B cell (primary cell): ENCODE results near the gene CCM2. TPM values are rescaled to one million over a fixed set of nuclear protein-coding genes. Genes with fewer than 3 reads are reported as not detected.

Experiments used
- ATAC-seq: fragments of 200-7000 bp; cut with Tn5 transposase; one replicate; pipeline ENCODE4 v1.10.0; 2021; ENCODE audit warnings: low read depth, mild to moderate bottlenecking, moderate number of reproducible peaks, moderate library complexity
- CTCF ChIA-PET: fragments of 350-600 bp; sonication (Branson Sonifier 250); formaldehyde crosslinking; loops from one replicate; lab custom pipeline; 2021; ENCODE audit warnings: antibody characterized with exemption, inconsistent platforms; lab: Charles Lee
- POLR2A ChIA-PET: fragments of 350-600 bp; sonication (Branson Sonifier 250); formaldehyde crosslinking; loops from one replicate; lab custom pipeline; 2021; ENCODE audit warnings: antibody characterized with exemption; lab: Charles Lee
- DNase-seq: peaks from one replicate; pipeline ENCODE4 v3.0.0; 2013
- H2AFZ ChIP-seq: 2 replicates; pipeline ENCODE4 v1.6.1; 2012; ENCODE audit warnings: mild to moderate bottlenecking, low read depth, low read length; ENCODE audit not compliant: insufficient read depth, poor library complexity, severe bottlenecking
- H3K27ac ChIP-seq, 2 donors: 1 replicate in 1 of 2; 2 replicates in 1 of 2; pipeline ENCODE4 v1.5.1; 2012 to 2013; ENCODE audit warnings: low read length in 2 of 2, mild to moderate bottlenecking in 2 of 2, moderate library complexity in 1 of 2
- H3K27me3 ChIP-seq, 4 experiments: fragments of 200-600 bp in 1 of 4; sonication (generic) in 1 of 4; replicated peaks in 1 of 4; 1 replicate in 2 of 4; 2 replicates in 2 of 4; pipeline versions ENCODE4 v1.6.1 to v1.7.0; 2013 to 2016; ENCODE audit warnings: low read length in 3 of 4, mild to moderate bottlenecking in 2 of 4, mixed read lengths in 1 of 4, moderate library complexity in 1 of 4; ENCODE audit not compliant: insufficient read depth in 4 of 4, control insufficient read depth in 3 of 4; ENCODE audit errors: control extremely low read depth in 1 of 4
- H3K36me3 ChIP-seq, 2 experiments: replicated peaks in 1 of 2; 1 replicate in 1 of 2; 2 replicates in 1 of 2; pipeline versions ENCODE4 v1.6.1 to v1.7.1; 2013; ENCODE audit warnings: low read length in 1 of 2; ENCODE audit not compliant: insufficient read depth in 2 of 2, control insufficient read depth in 1 of 2; ENCODE audit errors: control extremely low read depth in 1 of 2, extremely low read depth in 1 of 2
- H3K4me1 ChIP-seq, 2 donors: fragments of 200-600 bp in 1 of 2; sonication (generic) in 1 of 2; 1 replicate in 1 of 2; 2 replicates in 1 of 2; pipeline versions ENCODE4 v1.5.1 to v1.6.1; 2013 to 2017; ENCODE audit warnings: low read length in 2 of 2; ENCODE audit not compliant: control insufficient read depth in 2 of 2, insufficient read depth in 2 of 2
- H3K4me2 ChIP-seq: replicated peaks from 2 replicates; pipeline ENCODE3; 2012; ENCODE audit warnings: mild to moderate bottlenecking, low read depth, low read length; ENCODE audit not compliant: poor library complexity, severe bottlenecking
- H3K4me3 ChIP-seq, 5 experiments: fragments of 200-600 bp in 1 of 5; sonication (generic) in 1 of 5; 1 replicate in 3 of 5; 2 replicates in 2 of 5; pipeline versions ENCODE4 v1.5.1 to v1.7.0; 2011 to 2016; ENCODE audit warnings: low read length in 4 of 5, mild to moderate bottlenecking in 4 of 5, low read depth in 2 of 5, control low read depth in 1 of 5, moderate library complexity in 1 of 5; ENCODE audit not compliant: insufficient read depth in 1 of 5; ENCODE audit errors: control extremely low read depth in 1 of 5, extremely low read depth in 1 of 5
- H3K79me2 ChIP-seq: fragments of 200-600 bp; sonication (generic); one replicate; pipeline ENCODE4 v1.6.0; 2016; ENCODE audit warnings: low read length; ENCODE audit not compliant: control insufficient read depth, insufficient read depth
- H3K9ac ChIP-seq: fragments of 200-600 bp; sonication (generic); 2 replicates; pipeline ENCODE4 v1.6.1; 2017; ENCODE audit warnings: mild to moderate bottlenecking, low read length, moderate library complexity
- H3K9me3 ChIP-seq, 3 donors: one replicate each; pipeline versions ENCODE4 v1.6.1 to v1.7.1; 2013; ENCODE audit warnings: low read length in 2 of 3; ENCODE audit not compliant: control insufficient read depth in 2 of 3, insufficient read depth in 1 of 3; ENCODE audit errors: control extremely low read depth in 1 of 3
- H4K20me1 ChIP-seq: 2 replicates; pipeline ENCODE4 v1.6.0; 2012; ENCODE audit warnings: mild to moderate bottlenecking, low read length; ENCODE audit not compliant: insufficient read depth, control insufficient read depth, poor library complexity, severe bottlenecking
- H3K27ac Mint-ChIP-seq: one replicate; pipeline ENCODE4 v1.8.0; 2021; ENCODE audit warnings: mixed read lengths
- H3K27me3 Mint-ChIP-seq: one replicate; pipeline ENCODE4 v1.8.0; 2021; ENCODE audit warnings: mixed read lengths
- H3K4me1 Mint-ChIP-seq: one replicate; pipeline ENCODE4 v1.8.0; 2021; ENCODE audit warnings: mixed read lengths
- H3K4me3 Mint-ChIP-seq: one replicate; pipeline ENCODE4 v1.8.0; 2021; ENCODE audit warnings: mixed read lengths
- H3K9me3 Mint-ChIP-seq: one replicate; pipeline ENCODE4 v1.8.0; 2022; ENCODE audit warnings: mixed read lengths; ENCODE audit not compliant: insufficient read depth
- CTCF ChIP-seq: fragments of 200-600 bp; IDR thresholded peaks from one replicate; pipeline ENCODE4 v1.8.0; 2022; ENCODE audit warnings: antibody characterized with exemption, mild to moderate bottlenecking
- EZH2 ChIP-seq: IDR thresholded peaks from 2 replicates; pipeline ENCODE4 v1.6.1; 2012; ENCODE audit warnings: borderline replicate concordance, low read depth, mild to moderate bottlenecking, moderate library complexity, low read length; ENCODE audit not compliant: insufficient read depth, poor library complexity, severe bottlenecking
- WGBS: methylation state at CpG from one replicate; pipeline ENCODE4 v1.1.5; 2013; ENCODE audit warnings: missing lambda C conversion rate; ENCODE audit not compliant: insufficient coverage; 5-methylcytosine and 5-hydroxymethylcytosine counted together
- intact Hi-C: fragments of 100-400 bp; cut with micrococcal nuclease; formaldehyde crosslinking; loops from one replicate; pipeline ENCODE4 v1.10.0; 2022
- polyA plus RNA-seq: library from polyadenylated mRNA; depleted of rRNA; stranded (reverse); fragments of >200 nt; gene quantifications from 2 replicates; pipeline ENCODE4 v1.2.3, GENCODE V29; 2012
- total RNA-seq, 2 donors: library from RNA; stranded (reverse); fragments of 120-200 nt in 1 of 2; gene quantifications; 1 replicate in 1 of 2; 2 replicates in 1 of 2; pipeline versions ENCODE4 v1.2.3 to v1.2.4, GENCODE V29; 2013 to 2022

Gene CCM2
- total and polyA plus RNA-seq, 2 donors (not counting 1 experiment from before 2014, with no cell fraction given): 150 to 201 TPM

- Histone ChIP-seq H3K36me3 (no peaks in the 10 kb centered on the region), H3K4me2 (no peak overlapping the region), H3K9me3 (no peaks in the 10 kb centered on the region), H3K27me3 (no peaks in the 10 kb centered on the region), H2AFZ (no peak overlapping the region), H3K4me1 (no peaks in the 10 kb centered on the region), H4K20me1 (peaks cover 12% of the 10 kb centered on the region), H3K4me3 (no peak overlapping the region), H3K79me2 (no peaks in the 10 kb centered on the region), H3K9ac (no peak overlapping the region), H3K27ac (no peak overlapping the region)
- Mint-ChIP-seq H3K9me3 (no peaks in the 10 kb centered on the region), H3K4me3 (no peak overlapping the region), H3K4me1 (no peaks in the 10 kb centered on the region), H3K27me3 (no peaks in the 10 kb centered on the region), H3K27ac (no peak overlapping the region)
- DNase-seq: no peak
- CTCF ChIA-PET: no interaction called here
- TF ChIP-seq CTCF (no peak), EZH2 (no peak)
- WGBS: 91% methylated on average over 18 of the region's 18 CpGs
- intact Hi-C loops: no loop called here
- no peak for ATAC-seq
- POLR2A ChIA-PET: no interaction called here
These were observed 82.2 kb downstream of the CCM2 start for GRCh38 chr7:45082031-45082830.

- Histone ChIP-seq H3K9me3 (no peaks in the 10 kb centered on the region), H3K36me3 (no peaks in the 10 kb centered on the region), H3K4me3 (no peak overlapping the region), H3K4me2 (no peak overlapping the region), H3K79me2 (no peaks in the 10 kb centered on the region), H3K4me1 (no peaks in the 10 kb centered on the region), H3K27me3 (peaks cover 0 to 6% (median under 1%) of the 10 kb centered on the region in 4 experiments), H4K20me1 (peaks cover 6% of the 10 kb centered on the region), H2AFZ (no peak overlapping the region), H3K27ac (no peak overlapping the region), H3K9ac (no peak overlapping the region)
- Mint-ChIP-seq H3K9me3 (no peaks in the 10 kb centered on the region), H3K27ac (no peak overlapping the region), H3K4me3 (no peak overlapping the region), H3K4me1 (peaks cover under 1% of the 10 kb centered on the region), H3K27me3 (no peaks in the 10 kb centered on the region)
- DNase-seq: no peak
- intact Hi-C loops: no loop called here
- CTCF ChIA-PET: no interaction called here
- ATAC-seq: no peak
- POLR2A ChIA-PET: no interaction called here
- 81% methylated on average over 10 of the region's 10 CpGs for WGBS
- TF ChIP-seq EZH2: no peak
- no peak for TF ChIP-seq CTCF
These were observed 82.9 kb downstream of the CCM2 start for GRCh38 chr7:45082831-45083331.
